Liver (tissue), 9 donors: ENCODE data around the gene LSG1. TPM values are rescaled to one million over a fixed set of nuclear protein-coding genes. Genes with fewer than 3 reads are reported as not detected.

ENCODE experiments used
- DNase-seq: peaks from one replicate; pipeline ENCODE4 v3.0.0-alpha.2; 2017; ENCODE audit warnings: low spot score
- H3K27ac ChIP-seq, 2 donors: one replicate each; pipeline ENCODE4 v1.7.0; 2013; ENCODE audit warnings: inconsistent platforms in 2 of 2, low read length in 2 of 2, control low read depth in 1 of 2, low read depth in 1 of 2, mild to moderate bottlenecking in 1 of 2
- H3K27me3 ChIP-seq, 4 donors: one replicate each; pipeline versions ENCODE4 v1.6.1 to v1.7.0; 2013; ENCODE audit warnings: low read length in 3 of 4, inconsistent platforms in 1 of 4, mild to moderate bottlenecking in 1 of 4, moderate library complexity in 1 of 4; ENCODE audit not compliant: control insufficient read depth in 4 of 4, insufficient read depth in 4 of 4
- H3K36me3 ChIP-seq, 4 donors: one replicate each; pipeline versions ENCODE4 v1.6.1 to v1.7.0; 2013; ENCODE audit warnings: low read length in 3 of 4, mild to moderate bottlenecking in 3 of 4, low read depth in 1 of 4, moderate library complexity in 1 of 4; ENCODE audit not compliant: control insufficient read depth in 4 of 4, insufficient read depth in 3 of 4
- H3K4me1 ChIP-seq, 4 donors: one replicate each; pipeline versions ENCODE4 v1.6.1 to v1.7.0; 2013; ENCODE audit warnings: low read length in 3 of 4, mild to moderate bottlenecking in 3 of 4, moderate library complexity in 1 of 4; ENCODE audit not compliant: control insufficient read depth in 4 of 4, insufficient read depth in 4 of 4
- H3K4me3 ChIP-seq, 3 donors: one replicate each; pipeline versions ENCODE4 v1.6.1 to v1.7.0; 2013; ENCODE audit warnings: low read length in 3 of 3, control low read depth in 1 of 3, low read depth in 1 of 3, mild to moderate bottlenecking in 1 of 3
- H3K9ac ChIP-seq, 2 donors: one replicate each; pipeline ENCODE4 v1.7.0; 2013; ENCODE audit warnings: low read length in 2 of 2, mild to moderate bottlenecking in 2 of 2, moderate library complexity in 2 of 2, control low read depth in 1 of 2, low read depth in 1 of 2
- H3K9me3 ChIP-seq, 4 donors: one replicate each; pipeline versions ENCODE4 v1.6.1 to v1.7.0; 2013; ENCODE audit warnings: low read length in 3 of 4; ENCODE audit not compliant: control insufficient read depth in 4 of 4
- EGR1 ChIP-seq, 2 donors: IDR thresholded peaks; 2 replicates each; pipeline ENCODE4 v1.6.1; 2016 to 2018; ENCODE audit warnings: antibody characterized with exemption in 2 of 2, low read depth in 2 of 2
- FOXA1 ChIP-seq: IDR thresholded peaks from 2 replicates; pipeline ENCODE4 v1.6.1; 2016; ENCODE audit warnings: antibody characterized with exemption
- FOXA2 ChIP-seq: IDR thresholded peaks from 2 replicates; pipeline ENCODE4 v1.6.1; 2016; ENCODE audit warnings: antibody characterized with exemption
- GABPA ChIP-seq, 2 donors: IDR thresholded peaks in 1 of 2; conservative IDR thresholded peaks in 1 of 2; 2 replicates each; pipeline ENCODE4 v1.6.1; 2016; ENCODE audit warnings: antibody characterized with exemption in 2 of 2, mild to moderate bottlenecking in 1 of 2, moderate library complexity in 1 of 2
- HNF4A ChIP-seq, 2 donors: conservative IDR thresholded peaks; 2 replicates each; pipeline ENCODE4 v1.6.1; 2016; ENCODE audit warnings: antibody characterized with exemption in 2 of 2, mild to moderate bottlenecking in 2 of 2
- HNF4G ChIP-seq: IDR thresholded peaks from 2 replicates; pipeline ENCODE4 v1.6.1; 2016; ENCODE audit warnings: antibody characterized with exemption
- JUND ChIP-seq, 2 donors: IDR thresholded peaks; 2 replicates each; pipeline ENCODE4 v1.6.1; 2016; ENCODE audit warnings: antibody characterized with exemption in 2 of 2
- NR2F2 ChIP-seq: IDR thresholded peaks from 2 replicates; pipeline ENCODE4 v1.6.1; 2016; ENCODE audit warnings: antibody characterized with exemption
- REST ChIP-seq: IDR thresholded peaks from 2 replicates; pipeline ENCODE4 v1.6.1; 2016; ENCODE audit warnings: antibody characterized with exemption, mild to moderate bottlenecking
- RXRA ChIP-seq, 2 donors: IDR thresholded peaks; 2 replicates each; pipeline ENCODE4 v1.6.1; 2017 to 2018; ENCODE audit warnings: antibody characterized with exemption in 2 of 2, mild to moderate bottlenecking in 1 of 2
- SP1 ChIP-seq: IDR thresholded peaks from 2 replicates; pipeline ENCODE4 v1.6.1; 2018; ENCODE audit warnings: antibody characterized with exemption, mild to moderate bottlenecking
- TAF1 ChIP-seq: conservative IDR thresholded peaks from 2 replicates; pipeline ENCODE4 v1.6.1; 2016; ENCODE audit warnings: antibody characterized with exemption, mild to moderate bottlenecking
- YY1 ChIP-seq: IDR thresholded peaks from 2 replicates; pipeline ENCODE4 v1.6.1; 2016; ENCODE audit warnings: antibody characterized with exemption, mild to moderate bottlenecking
- WGBS: extraction: QIAGEN DNeasy Blood & Tissue Kit; methylation state at CpG from one replicate; pipeline ENCODE4 v1.1.7; 2013; 5-methylcytosine and 5-hydroxymethylcytosine counted together
- polyA plus RNA-seq, 2 donors: library from polyadenylated mRNA; stranded (reverse) in 1 of 2; unstranded in 1 of 2; fragments of 200-250 nt in 1 of 2; fragments of >200 nt in 1 of 2; fragmentation: Nextera tagmentation in 1 of 2; extraction: Ambion mirVana in 1 of 2; gene quantifications; one replicate each; pipeline versions ENCODE4 v1.2.1 to v1.2.3, GENCODE V29; 2013 to 2015
- total RNA-seq, 2 donors: library from RNA; depleted of rRNA; stranded (reverse); fragments of >200 nt; gene quantifications; one replicate each; pipeline ENCODE4 v1.2.3, GENCODE V29; 2014
- TF ChIP-seq, protein P1 (sequence below): IDR thresholded peaks from 2 replicates; pipeline ENCODE4 v1.6.1; 2016; ENCODE audit warnings: antibody characterized with exemption
- TF ChIP-seq, protein P2 (sequence below): fragments of 150-350 bp; IDR thresholded peaks from 2 replicates; pipeline ENCODE4 v1.5.1; 2017; ENCODE audit warnings: improper control_type of control experiment, low read depth, low read length; ENCODE audit not compliant: missing input control
- donor health status: healthy.
- donor health status: healthy.
- donor health status: healthy.
- donor health status: healthy.
- donor health status: healthy.

LSG1 gene
- total and polyA plus RNA-seq, 4 donors, result 13.6 to 38.5 (median 22.1) TPM

- peaks cover 0 to 3% (median 0%) of the 10 kb centered on the region in 4 donors for H3K9me3 ChIP-seq
- H3K36me3 ChIP-seq, result no peaks in the 10 kb centered on the region
- H3K27me3 ChIP-seq, result no peaks in the 10 kb centered on the region
- no peak overlapping the region for H3K27ac ChIP-seq
- WGBS, result 77% methylated on average over 8 of the region's 8 CpGs
- DNase-seq, result no peak
- H3K9ac ChIP-seq, result no peak overlapping the region
- H3K4me3 ChIP-seq, result no peak overlapping the region
- no peak for TF ChIP-seq FOXA1
- no peak for TF ChIP-seq EGR1 (IDR thresholded peaks at IDR 0.05; ENCODE audit: low read depth in 2 of 2)
- H3K4me1 ChIP-seq, result no peaks in the 10 kb centered on the region
Observed at GRCh38 chr3:194715022-194715800, 43.2 kb upstream of the LSG1 start.

GRCh38 chr3:194714564-194714963 is 42.6 kb upstream of the LSG1 start:
- no peak overlapping the region for H3K27ac ChIP-seq
- no peaks in the 10 kb centered on the region for H3K36me3 ChIP-seq
- no peaks in the 10 kb centered on the region for H3K4me1 ChIP-seq
- TF ChIP-seq, protein P1, sequence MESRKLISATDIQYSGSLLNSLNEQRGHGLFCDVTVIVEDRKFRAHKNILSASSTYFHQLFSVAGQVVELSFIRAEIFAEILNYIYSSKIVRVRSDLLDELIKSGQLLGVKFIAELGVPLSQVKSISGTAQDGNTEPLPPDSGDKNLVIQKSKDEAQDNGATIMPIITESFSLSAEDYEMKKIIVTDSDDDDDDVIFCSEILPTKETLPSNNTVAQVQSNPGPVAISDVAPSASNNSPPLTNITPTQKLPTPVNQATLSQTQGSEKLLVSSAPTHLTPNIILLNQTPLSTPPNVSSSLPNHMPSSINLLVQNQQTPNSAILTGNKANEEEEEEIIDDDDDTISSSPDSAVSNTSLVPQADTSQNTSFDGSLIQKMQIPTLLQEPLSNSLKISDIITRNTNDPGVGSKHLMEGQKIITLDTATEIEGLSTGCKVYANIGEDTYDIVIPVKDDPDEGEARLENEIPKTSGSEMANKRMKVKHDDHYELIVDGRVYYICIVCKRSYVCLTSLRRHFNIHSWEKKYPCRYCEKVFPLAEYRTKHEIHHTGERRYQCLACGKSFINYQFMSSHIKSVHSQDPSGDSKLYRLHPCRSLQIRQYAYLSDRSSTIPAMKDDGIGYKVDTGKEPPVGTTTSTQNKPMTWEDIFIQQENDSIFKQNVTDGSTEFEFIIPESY, result no peak
- TF ChIP-seq EGR1 (IDR thresholded peaks at IDR 0.05; ENCODE audit: low read depth in 2 of 2), result no peak
- TF ChIP-seq REST, result no peak
- no peak for TF ChIP-seq HNF4A (conservative IDR thresholded peaks at IDR 0.05)
- no peak for TF ChIP-seq FOXA1
- no peak for TF ChIP-seq GABPA (IDR thresholded peaks at IDR 0.05 in 1 of 2, conservative IDR thresholded peaks at IDR 0.05 in 1 of 2)
- TF ChIP-seq TAF1, result no peak
- no peak for TF ChIP-seq HNF4G
- no peak for TF ChIP-seq RXRA (IDR thresholded peaks at IDR 0.05)
- TF ChIP-seq SP1, result no peak
- no peak for TF ChIP-seq NR2F2
- TF ChIP-seq YY1, result no peak
- no peak for TF ChIP-seq JUND (IDR thresholded peaks at IDR 0.05)
- H3K27me3 ChIP-seq, result no peaks in the 10 kb centered on the region
- DNase-seq, result no peak
- peaks cover 0 to 2% (median 0%) of the 10 kb centered on the region in 4 donors for H3K9me3 ChIP-seq
- 83% methylated on average over 6 of the region's 6 CpGs for WGBS
- no peak overlapping the region for H3K4me3 ChIP-seq
- H3K9ac ChIP-seq, result no peak overlapping the region

DNA sequence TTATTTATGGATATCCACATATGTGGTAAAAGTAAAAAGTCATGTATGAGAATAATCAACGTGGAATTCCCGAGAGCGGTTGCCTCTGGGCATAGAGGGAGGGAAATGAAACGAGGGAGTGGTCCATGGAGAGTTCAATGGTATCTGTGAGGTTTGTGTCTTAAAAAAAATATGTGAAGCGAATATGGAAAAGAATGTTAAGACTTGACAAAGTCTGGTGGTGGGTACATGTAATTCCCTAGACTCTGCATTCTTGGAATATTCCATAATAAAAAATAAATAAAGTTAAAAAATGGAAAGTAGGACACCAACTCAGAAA is 42.1 kb upstream of the LSG1 start:
- 90% methylated on average over 5 of the region's 5 CpGs for WGBS
- no peaks in the 10 kb centered on the region for H3K36me3 ChIP-seq
- DNase-seq, result no peak
- H3K4me1 ChIP-seq, result no peaks in the 10 kb centered on the region
- no peak overlapping the region for H3K4me3 ChIP-seq
- H3K9me3 ChIP-seq, result no peaks in the 10 kb centered on the region
- H3K27ac ChIP-seq, result no peak overlapping the region
- H3K9ac ChIP-seq, result no peak overlapping the region
- no peaks in the 10 kb centered on the region for H3K27me3 ChIP-seq
- no peak for TF ChIP-seq JUND (IDR thresholded peaks at IDR 0.05)
- no peak for TF ChIP-seq EGR1 (IDR thresholded peaks at IDR 0.05; ENCODE audit: low read depth in 2 of 2)
- TF ChIP-seq, protein P2, sequence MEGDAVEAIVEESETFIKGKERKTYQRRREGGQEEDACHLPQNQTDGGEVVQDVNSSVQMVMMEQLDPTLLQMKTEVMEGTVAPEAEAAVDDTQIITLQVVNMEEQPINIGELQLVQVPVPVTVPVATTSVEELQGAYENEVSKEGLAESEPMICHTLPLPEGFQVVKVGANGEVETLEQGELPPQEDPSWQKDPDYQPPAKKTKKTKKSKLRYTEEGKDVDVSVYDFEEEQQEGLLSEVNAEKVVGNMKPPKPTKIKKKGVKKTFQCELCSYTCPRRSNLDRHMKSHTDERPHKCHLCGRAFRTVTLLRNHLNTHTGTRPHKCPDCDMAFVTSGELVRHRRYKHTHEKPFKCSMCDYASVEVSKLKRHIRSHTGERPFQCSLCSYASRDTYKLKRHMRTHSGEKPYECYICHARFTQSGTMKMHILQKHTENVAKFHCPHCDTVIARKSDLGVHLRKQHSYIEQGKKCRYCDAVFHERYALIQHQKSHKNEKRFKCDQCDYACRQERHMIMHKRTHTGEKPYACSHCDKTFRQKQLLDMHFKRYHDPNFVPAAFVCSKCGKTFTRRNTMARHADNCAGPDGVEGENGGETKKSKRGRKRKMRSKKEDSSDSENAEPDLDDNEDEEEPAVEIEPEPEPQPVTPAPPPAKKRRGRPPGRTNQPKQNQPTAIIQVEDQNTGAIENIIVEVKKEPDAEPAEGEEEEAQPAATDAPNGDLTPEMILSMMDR, result no peak
- no peak for TF ChIP-seq HNF4G
- no peak for TF ChIP-seq REST
- no peak for TF ChIP-seq SP1
- no peak for TF ChIP-seq FOXA2
- TF ChIP-seq YY1, result no peak
- TF ChIP-seq RXRA (IDR thresholded peaks at IDR 0.05), result no peak
- TF ChIP-seq FOXA1, result no peak
